Prostate gland (tissue), 2 donors: ENCODE results near the gene AHCTF1. TPM values are rescaled to one million over a fixed set of nuclear protein-coding genes. Genes with fewer than 3 reads are reported as not detected.
"Not testable (repeated sequence)": the region's sequence is repeated elsewhere in the genome, so short reads cannot be mapped to it uniquely, and the experiment has no call there.

Experiments
- DNase-seq: peaks from one replicate; pipeline ENCODE4 v3.0.0-alpha.2; 2019; ENCODE audit warnings: low spot score
- H3K27ac ChIP-seq, 2 donors: fragments of 200-600 bp; sonication (generic); 2 replicates each; pipeline ENCODE4 v1.5.1; 2017 to 2019
- H3K27me3 ChIP-seq: fragments of 200-600 bp; sonication (generic); replicated peaks from 2 replicates; pipeline ENCODE4 v1.5.1; 2019; ENCODE audit not compliant: insufficient read depth
- H3K36me3 ChIP-seq, 2 donors: fragments of 200-600 bp; sonication (generic); 1 replicate in 1 of 2; 2 replicates in 1 of 2; pipeline versions ENCODE4 v1.5.1 to v1.8.1; 2017 to 2019
- H3K4me1 ChIP-seq: fragments of 200-600 bp; sonication (generic); replicated peaks from 2 replicates; pipeline ENCODE4 v1.5.1; 2019
- H3K4me3 ChIP-seq, 2 donors: fragments of 200-600 bp; sonication (generic); 2 replicates each; pipeline ENCODE4 v1.5.1; 2017 to 2019
- H3K9me3 ChIP-seq: fragments of 200-600 bp; sonication (generic); 2 replicates; pipeline ENCODE4 v1.5.1; 2017
- CTCF ChIP-seq, 4 experiments: fragments of 200-600 bp in 2 of 4; fragments of 450-650 bp in 2 of 4; sonication (generic) in 2 of 4; IDR thresholded peaks; 1 replicate in 3 of 4; 2 replicates in 1 of 4; pipeline ENCODE4 v1.5.1; 2016 to 2019; ENCODE audit warnings: antibody characterized with exemption in 4 of 4, mild to moderate bottlenecking in 2 of 4, moderate library complexity in 2 of 4
- POLR2A ChIP-seq: fragments of 450-650 bp; IDR thresholded peaks from one replicate; pipeline ENCODE4 v1.6.1; 2016; ENCODE audit warnings: antibody characterized with exemption, mild to moderate bottlenecking
- POLR2AphosphoS5 ChIP-seq: sonication (generic); formaldehyde crosslinking; IDR thresholded peaks from one replicate; pipeline ENCODE4 v1.6.1; 2017; ENCODE audit warnings: antibody characterized with exemption
- WGBS: methylation state at CpG from one replicate; pipeline ENCODE4 v1.1.5; 2018; 5-methylcytosine and 5-hydroxymethylcytosine counted together
- intact Hi-C: fragments of 100-400 bp; cut with DNase I; formaldehyde crosslinking; loops from one replicate; pipeline ENCODE4 v1.14.2; 2022
- total RNA-seq, 2 donors: library from RNA; depleted of rRNA; stranded (reverse); fragments of >200 nt; gene quantifications; one replicate each; pipeline ENCODE4 v1.1.0, GENCODE V29; 2016

The AHCTF1 gene
- total RNA-seq, 2 donors from 2014 or later: 22.5 to 39.6 TPM

GRCh38 chr1:246925997-246926626, 5.6 kb downstream of the AHCTF1 start:
- Histone ChIP-seq H3K9me3 (no peaks in the 10 kb centered on the region), H3K4me1 (peaks cover 3% of the 10 kb centered on the region), H3K27me3 (no peaks in the 10 kb centered on the region), H3K27ac (no peak overlapping the region), H3K36me3 (no peaks in the 10 kb centered on the region), H3K4me3 (no peak overlapping the region)
- DNase-seq: no peak
- intact Hi-C loops: no loop called here
- WGBS: 99% methylated on average over 6 of the region's 6 CpGs
- TF ChIP-seq POLR2AphosphoS5 (no peak), POLR2A (no peak)

GRCh38 chr1:246923900-246924299, 7.8 kb downstream of the AHCTF1 start:
- Histone ChIP-seq H3K36me3 (no peaks in the 10 kb centered on the region), H3K4me1 (no peaks in the 10 kb centered on the region), H3K9me3 (no peaks in the 10 kb centered on the region), H3K27ac (no peak overlapping the region), H3K27me3 (no peaks in the 10 kb centered on the region), H3K4me3 (no peak overlapping the region)
- TF ChIP-seq POLR2A (no peak), POLR2AphosphoS5 (no peak), CTCF (IDR thresholded peaks at IDR 0.05) (no peak)
- WGBS: 72% methylated on average over 3 of the region's 3 CpGs
- no peak for DNase-seq
- intact Hi-C loops: no loop called here

- Histone ChIP-seq H3K4me1 (no peaks in the 10 kb centered on the region), H3K9me3 (no peaks in the 10 kb centered on the region), H3K4me3 (no peak overlapping the region), H3K27me3 (no peaks in the 10 kb centered on the region), H3K27ac (no peak overlapping the region), H3K36me3 (no peaks in the 10 kb centered on the region)
- no peak for TF ChIP-seq POLR2AphosphoS5
- TF ChIP-seq POLR2A: no peak
- TF ChIP-seq CTCF (IDR thresholded peaks at IDR 0.05): no peak
- 92% methylated on average over 5 of the region's 5 CpGs for WGBS
- DNase-seq: no peak
- intact Hi-C loops: no loop called here
Observed at GRCh38 chr1:246923482-246923881, 8.3 kb downstream of the AHCTF1 start.

DNA sequence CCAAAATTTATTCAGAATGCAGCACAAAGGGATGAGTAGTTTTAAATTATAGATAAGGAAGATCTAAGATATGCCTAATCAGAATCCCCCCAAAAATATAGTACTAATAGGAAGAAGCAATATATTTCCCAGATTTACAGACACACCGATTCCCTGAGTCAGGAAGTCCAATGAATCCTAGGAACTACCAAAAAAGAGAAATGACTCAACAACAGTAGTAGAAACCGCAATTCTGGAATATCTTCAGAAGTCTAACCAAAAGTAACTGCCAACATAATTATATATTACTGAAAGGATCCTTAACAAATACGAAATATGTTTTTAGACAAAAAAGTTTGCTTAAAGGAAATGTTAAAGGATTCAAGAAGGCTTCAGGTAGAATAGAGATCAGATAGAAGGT, 10.3 kb downstream of the AHCTF1 start:
- H3K9me3 ChIP-seq: no peaks in the 10 kb centered on the region
- intact Hi-C loops: no loop called here
- no peak overlapping the region for H3K27ac ChIP-seq
- no peaks in the 10 kb centered on the region for H3K4me1 ChIP-seq
- no peaks in the 10 kb centered on the region for H3K27me3 ChIP-seq
- no peak overlapping the region for H3K4me3 ChIP-seq
- TF ChIP-seq POLR2AphosphoS5 (no peak), POLR2A (no peak), CTCF (IDR thresholded peaks at IDR 0.05) (no peak)
- no peaks in the 10 kb centered on the region for H3K36me3 ChIP-seq
- WGBS: 78% methylated on average over 3 of the region's 3 CpGs
- no peak for DNase-seq

- intact Hi-C loops: no loop called here
Observed at GRCh38 chr1:246919902-246920301, 11.8 kb downstream of the AHCTF1 start.

DNA sequence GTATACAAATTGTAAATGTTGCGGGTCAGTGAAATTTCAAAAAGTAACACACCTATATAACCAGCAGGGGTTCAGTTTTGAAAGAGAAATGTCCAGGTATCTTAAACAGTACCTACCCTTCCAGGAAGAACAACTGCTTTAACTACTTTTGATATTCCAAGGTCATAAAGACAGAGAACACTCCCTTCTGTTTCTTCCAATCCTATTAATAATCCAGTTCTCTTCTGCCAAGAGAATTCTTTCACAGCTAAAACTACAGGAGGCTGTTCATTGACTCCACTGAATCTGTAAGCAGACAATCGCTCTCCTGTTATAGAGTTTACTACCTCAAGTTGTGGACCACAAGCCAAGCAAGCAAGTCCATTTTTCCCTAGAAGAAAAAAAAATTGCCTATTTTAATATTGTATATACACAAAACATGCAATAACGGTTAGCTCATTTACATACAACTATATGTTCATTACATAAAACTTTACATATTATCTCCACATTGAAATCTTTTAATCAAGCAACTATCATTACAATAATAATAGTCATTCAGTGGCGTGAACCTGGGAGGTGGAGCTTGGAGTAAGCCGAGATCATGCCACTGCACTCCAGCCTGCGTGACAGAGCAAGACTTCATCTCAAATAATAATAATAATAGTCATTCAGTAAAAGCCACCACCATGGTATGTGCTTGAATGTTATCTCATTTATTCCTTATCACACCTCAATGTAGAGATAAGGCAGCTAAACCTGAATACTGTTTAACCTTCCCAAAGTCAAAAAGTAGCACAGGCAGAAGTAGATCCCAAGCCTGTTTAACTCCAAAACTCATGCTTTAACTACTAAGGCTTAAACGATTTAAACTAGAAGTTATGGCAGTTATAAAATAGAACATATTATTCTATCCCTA, 15.5 kb downstream of the AHCTF1 start:
- H3K27me3 ChIP-seq, H3K4me1 ChIP-seq, H3K4me3 ChIP-seq, H3K27ac ChIP-seq, H3K36me3 ChIP-seq, intact Hi-C loops, H3K9me3 ChIP-seq, DNase-seq: not testable (repeated sequence)
- WGBS: 91% methylated on average over 7 of the region's 7 CpGs

More at GRCh38 chr1:246919902-246920301, 11.8 kb downstream of the AHCTF1 start:
- Histone ChIP-seq H3K9me3 (no peaks in the 10 kb centered on the region), H3K4me1 (no peaks in the 10 kb centered on the region), H3K27ac (no peak overlapping the region), H3K4me3 (no peak overlapping the region), H3K27me3 (no peaks in the 10 kb centered on the region), H3K36me3 (no peaks in the 10 kb centered on the region)
- TF ChIP-seq CTCF (IDR thresholded peaks at IDR 0.05): no peak
- WGBS: 95% methylated on average over 7 of the region's 7 CpGs
- no peak for DNase-seq
